RWPE2 (cell line): ENCODE measurements around the gene DLG2.

Source experiments
- ATAC-seq: fragments of 200-7000 bp; cut with Tn5 transposase; 3 replicates; pipeline ENCODE4 v1.9.1; 2021; ENCODE audit warnings: low read depth
- DNase-seq: peaks from one replicate; pipeline ENCODE4 v3.0.0-alpha.2; 2020; ENCODE audit warnings: low spot score
- H3K27ac ChIP-seq: fragments of 450-650 bp; 2 replicates; pipeline ENCODE4 v1.5.1; 2017; ENCODE audit warnings: mild to moderate bottlenecking; ENCODE audit not compliant: poor library complexity, severe bottlenecking
- H3K27me3 ChIP-seq: fragments of 250-450 bp; sonication (Bioruptor Pico); 2 replicates; pipeline ENCODE4 v1.5.1; 2021; ENCODE audit warnings: mild to moderate bottlenecking, moderate library complexity; ENCODE audit not compliant: insufficient read depth, poor library complexity, severe bottlenecking
- H3K36me3 ChIP-seq: fragments of 250-450 bp; sonication (Bioruptor Pico); 2 replicates; pipeline ENCODE4 v1.5.1; 2020; ENCODE audit warnings: low read depth, mild to moderate bottlenecking, moderate library complexity
- H3K4me1 ChIP-seq: fragments of 250-450 bp; sonication (Bioruptor Pico); 2 replicates; pipeline ENCODE4 v1.5.1; 2021; ENCODE audit warnings: mild to moderate bottlenecking, moderate library complexity; ENCODE audit not compliant: insufficient read depth, poor library complexity, severe bottlenecking
- H3K4me3 ChIP-seq: fragments of 250-450 bp; sonication (Bioruptor Pico); 2 replicates; pipeline ENCODE4 v1.5.1; 2021; ENCODE audit warnings: mild to moderate bottlenecking, moderate library complexity; ENCODE audit not compliant: severe bottlenecking
- H3K9me3 ChIP-seq: fragments of 250-450 bp; sonication (Bioruptor Pico); 2 replicates; pipeline ENCODE4 v1.5.1; 2021; ENCODE audit warnings: mild to moderate bottlenecking, moderate library complexity; ENCODE audit not compliant: severe bottlenecking
- CTCF ChIP-seq: fragments of 450-650 bp; IDR thresholded peaks from one replicate; pipeline ENCODE4 v1.5.1; 2017; ENCODE audit warnings: mild to moderate bottlenecking, moderate library complexity; ENCODE audit not compliant: poor library complexity, severe bottlenecking

Gene DLG2

GRCh38 chr11:83706566-83706965 is 1920.6 kb downstream of the DLG2 start:
- no peaks in the 10 kb centered on the region for H3K36me3 ChIP-seq
- TF ChIP-seq CTCF = no peak
- H3K4me1 ChIP-seq = no peaks in the 10 kb centered on the region

GRCh38 chr11:83702796-83703195 is 1924.3 kb downstream of the DLG2 start:
- no peaks in the 10 kb centered on the region for H3K36me3 ChIP-seq
- no peaks in the 10 kb centered on the region for H3K27me3 ChIP-seq
- TF ChIP-seq CTCF = no peak
- H3K27ac ChIP-seq = no peak overlapping the region
- DNase-seq (no peak), ATAC-seq (no peak)
- no peaks in the 10 kb centered on the region for H3K9me3 ChIP-seq
- H3K4me1 ChIP-seq = no peaks in the 10 kb centered on the region
- H3K4me3 ChIP-seq = no peak overlapping the region

More at GRCh38 chr11:83706566-83706965, 1920.6 kb downstream of the DLG2 start:
- Histone ChIP-seq H3K27ac (no peak overlapping the region), H3K4me3 (no peak overlapping the region), H3K9me3 (no peaks in the 10 kb centered on the region), H3K27me3 (no peaks in the 10 kb centered on the region)
- no peak for DNase-seq
- peak; percentile 21; the same call in 2 of the 3 replicates for ATAC-seq

- Histone ChIP-seq H3K4me3 (no peak overlapping the region), H3K27me3 (no peaks in the 10 kb centered on the region), H3K36me3 (no peaks in the 10 kb centered on the region), H3K27ac (no peak overlapping the region), H3K9me3 (no peaks in the 10 kb centered on the region), H3K4me1 (no peaks in the 10 kb centered on the region)
- ATAC-seq = no peak
- no peak for DNase-seq
- no peak for TF ChIP-seq CTCF
These were observed 1929.6 kb downstream of the DLG2 start for GRCh38 chr11:83697518-83697917.

- no peak for TF ChIP-seq CTCF
- no peak overlapping the region for H3K4me3 ChIP-seq
These were observed 1932.1 kb downstream of the DLG2 start for GRCh38 chr11:83695046-83695445.

GRCh38 chr11:83694191-83694910 is 1932.8 kb downstream of the DLG2 start:
- ATAC-seq (no peak), DNase-seq (no peak)
- H3K4me1 ChIP-seq = no peaks in the 10 kb centered on the region
- no peaks in the 10 kb centered on the region for H3K27me3 ChIP-seq
- no peak for TF ChIP-seq CTCF
- no peaks in the 10 kb centered on the region for H3K9me3 ChIP-seq
- H3K4me3 ChIP-seq = no peak overlapping the region
- H3K27ac ChIP-seq = no peak overlapping the region
- H3K36me3 ChIP-seq = no peaks in the 10 kb centered on the region

More at GRCh38 chr11:83695046-83695445, 1932.1 kb downstream of the DLG2 start:
- DNase-seq (no peak), ATAC-seq (no peak)
- H3K36me3 ChIP-seq = no peaks in the 10 kb centered on the region
- no peaks in the 10 kb centered on the region for H3K27me3 ChIP-seq
- H3K4me1 ChIP-seq = no peaks in the 10 kb centered on the region
- H3K9me3 ChIP-seq = no peaks in the 10 kb centered on the region
- H3K27ac ChIP-seq = no peak overlapping the region
